ENCODE data around the gene MIS18A. TPM values are rescaled to one million over a fixed set of nuclear protein-coding genes. Genes with fewer than 3 reads are reported as not detected.
"Not testable (repeated sequence)": the region's sequence is repeated elsewhere in the genome, so short reads cannot be mapped to it uniquely, and the experiment has no call there.

The MIS18A gene
- total RNA-seq, 1 donor from 2014 or later, result 14.5 TPM

- no peak for DNase-seq (ENCODE audit: low read depth, low spot score)
Measured at GRCh38 chr21:32306021-32306780, 27.4 kb upstream of the MIS18A start.

DNA sequence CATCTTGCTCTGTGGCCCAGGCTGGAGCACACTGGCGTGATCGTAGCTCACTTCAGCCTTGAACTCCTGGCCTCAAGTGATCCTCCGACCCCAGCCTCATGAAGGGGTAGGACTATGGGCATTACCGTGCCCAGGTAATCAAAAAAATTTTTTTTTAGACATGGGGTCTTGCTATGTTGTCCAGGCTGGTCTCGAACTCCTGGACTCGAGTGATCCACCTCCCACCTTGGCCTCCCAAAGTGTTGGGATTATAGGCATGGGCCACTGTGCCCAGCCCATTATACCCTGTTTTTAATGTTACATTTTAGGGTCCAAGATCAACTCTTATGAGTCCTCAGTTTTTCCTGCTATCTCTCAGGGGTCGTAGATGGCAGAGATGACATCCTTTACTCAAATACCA is 26.1 kb upstream of the MIS18A start:
- DNase-seq (ENCODE audit: low read depth, low spot score), result no peak

- no peak for DNase-seq (ENCODE audit: low read depth, low spot score)
Measured at GRCh38 chr21:32303385-32303784, 24.5 kb upstream of the MIS18A start.

DNA sequence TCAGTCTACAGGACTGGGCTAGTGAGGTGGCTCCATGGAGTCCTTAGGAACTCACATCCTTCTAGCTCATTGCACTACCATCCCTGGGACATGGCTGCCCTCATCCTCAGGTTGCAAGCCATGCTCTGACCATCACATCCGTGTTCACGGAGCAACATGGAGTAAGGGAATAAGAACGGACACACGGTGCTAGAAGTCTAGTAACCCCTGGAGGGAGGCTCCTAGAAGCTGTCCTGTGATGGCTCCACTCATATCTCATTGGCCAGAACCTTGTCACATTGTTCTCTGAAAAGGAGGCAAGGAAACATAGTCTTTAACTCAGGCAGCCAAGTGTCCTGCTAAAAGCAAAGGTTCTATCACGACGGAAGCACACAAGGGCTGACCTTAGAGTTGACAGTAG is 23.7 kb upstream of the MIS18A start:
- DNase-seq (ENCODE audit: low read depth, low spot score), result no peak

- no peak for DNase-seq (ENCODE audit: low read depth, low spot score)
Measured at GRCh38 chr21:32301596-32301995, 22.7 kb upstream of the MIS18A start.

DNA sequence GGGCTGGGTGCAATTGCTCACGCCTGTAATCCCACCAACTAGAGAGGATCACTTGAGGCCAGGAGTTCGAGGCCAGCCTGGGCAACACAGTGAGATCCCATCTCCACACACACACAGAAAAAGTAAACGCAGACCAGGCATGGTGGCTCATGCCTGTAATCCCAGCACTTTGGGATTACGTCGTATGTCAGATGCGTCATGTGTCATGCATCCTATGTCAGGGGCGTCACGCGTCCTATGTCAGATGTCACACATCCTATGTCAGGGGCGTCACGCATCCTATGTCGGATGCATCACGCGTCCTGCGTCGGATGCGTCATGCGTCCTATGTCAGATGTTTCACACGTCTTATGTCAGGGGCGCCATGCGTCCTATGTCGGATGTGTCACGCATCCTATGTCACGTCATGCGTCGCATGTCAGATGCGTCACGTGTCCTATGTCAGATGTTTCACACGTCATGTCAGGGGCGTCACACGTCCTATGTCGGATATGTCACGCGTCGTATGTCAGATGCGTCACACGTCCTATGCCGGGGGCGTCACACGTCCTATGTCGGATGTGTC is 21.4 kb upstream of the MIS18A start:
- DNase-seq (ENCODE audit: low read depth, low spot score), result no peak

GRCh38 chr21:32299695-32300094 is 20.8 kb upstream of the MIS18A start:
- no peak for DNase-seq (ENCODE audit: low read depth, low spot score)

GRCh38 chr21:32298658-32299081 is 19.8 kb upstream of the MIS18A start, which contains the start of gene MRAP:
Gene MRAP, plus strand, starts transcription at chr21:32298855. Its CDS starts 117 bp downstream, at chr21:32298972.
- no peak for DNase-seq (ENCODE audit: low read depth, low spot score)

DNA sequence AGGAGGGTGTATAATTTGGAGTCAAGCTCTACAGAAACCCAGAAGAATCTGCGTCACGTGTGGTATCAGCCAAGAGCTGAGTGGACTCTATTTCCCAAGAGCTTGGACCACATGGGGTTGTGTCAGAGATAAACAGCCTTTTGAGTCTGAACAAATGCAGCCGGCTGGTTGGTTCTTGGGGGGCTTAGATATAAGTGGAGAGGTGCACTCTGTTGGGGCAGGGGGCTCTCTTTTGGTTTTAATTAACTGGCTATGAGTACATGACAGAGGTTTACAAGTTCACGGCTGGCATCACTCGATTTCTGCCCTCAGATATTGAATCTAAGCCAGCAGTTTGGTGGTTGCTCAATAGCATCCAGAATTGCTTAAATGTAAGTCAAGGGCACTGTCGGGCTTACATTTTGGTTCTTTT is 19.3 kb upstream of the MIS18A start:
- DNase-seq (ENCODE audit: low read depth, low spot score), result no peak

DNA sequence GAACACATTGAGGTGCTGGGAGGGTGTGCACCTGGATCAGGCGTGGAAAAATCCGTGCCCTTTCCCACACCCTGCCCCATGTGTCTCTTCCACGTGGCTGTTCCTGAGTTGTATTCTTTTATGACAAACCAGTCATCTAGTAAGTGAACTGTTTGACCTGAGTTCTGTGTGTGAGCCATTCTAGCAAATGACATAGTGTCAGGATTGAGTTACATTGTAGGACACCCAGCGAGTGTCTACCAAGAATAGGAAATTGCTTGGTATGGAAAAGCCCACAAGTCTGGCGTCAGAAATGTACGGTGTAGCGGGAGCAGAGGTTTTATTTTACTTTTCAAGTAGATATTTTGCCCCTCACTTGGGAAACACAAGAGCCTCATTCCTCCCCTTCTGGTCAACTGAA is 18.6 kb upstream of the MIS18A start:
- DNase-seq (ENCODE audit: low read depth, low spot score), result no peak

- no peak for DNase-seq (ENCODE audit: low read depth, low spot score)
Measured at GRCh38 chr21:32285476-32285875, 6.6 kb upstream of the MIS18A start.

GRCh38 chr21:32282992-32283391 is 4.1 kb upstream of the MIS18A start:
- DNase-seq (ENCODE audit: low read depth, low spot score), result no peak

DNA sequence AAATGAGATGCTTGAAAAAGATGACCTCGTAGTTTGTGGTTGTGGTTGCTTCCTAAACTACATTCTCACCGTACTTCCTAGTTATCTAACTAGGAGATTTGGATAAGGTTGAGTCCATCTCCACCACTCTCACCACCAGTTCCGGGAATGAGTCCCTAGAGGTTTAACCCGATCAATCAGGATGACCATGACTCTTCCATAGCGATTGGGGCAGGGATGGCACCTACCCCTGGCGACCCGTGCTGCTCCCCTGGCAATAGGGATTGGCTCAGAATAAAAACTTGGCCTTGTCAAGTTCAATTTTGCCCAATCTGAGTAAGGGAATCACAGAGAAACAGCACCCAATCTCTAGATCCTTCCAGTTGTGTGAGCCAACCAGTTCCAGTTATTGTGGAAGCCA is 2.7 kb upstream of the MIS18A start:
- no peak for DNase-seq (ENCODE audit: low read depth, low spot score)

DNA sequence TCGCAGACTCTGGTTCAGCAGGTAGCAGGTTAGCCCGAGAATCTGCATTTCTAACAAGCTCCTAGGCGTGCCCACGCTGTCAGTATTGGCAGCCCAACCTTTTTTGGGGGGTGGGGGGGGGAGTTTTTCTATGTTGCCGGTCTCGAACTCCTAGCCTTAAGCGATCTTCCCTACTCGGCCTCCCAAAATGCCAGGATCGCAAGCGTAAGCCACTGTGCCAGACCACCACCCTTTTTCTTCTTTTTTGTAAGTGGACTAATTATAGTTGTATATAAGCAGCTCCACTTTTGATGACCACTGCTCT is 480 bp upstream of the MIS18A start:
- no peak for DNase-seq (ENCODE audit: low read depth, low spot score)

DNA sequence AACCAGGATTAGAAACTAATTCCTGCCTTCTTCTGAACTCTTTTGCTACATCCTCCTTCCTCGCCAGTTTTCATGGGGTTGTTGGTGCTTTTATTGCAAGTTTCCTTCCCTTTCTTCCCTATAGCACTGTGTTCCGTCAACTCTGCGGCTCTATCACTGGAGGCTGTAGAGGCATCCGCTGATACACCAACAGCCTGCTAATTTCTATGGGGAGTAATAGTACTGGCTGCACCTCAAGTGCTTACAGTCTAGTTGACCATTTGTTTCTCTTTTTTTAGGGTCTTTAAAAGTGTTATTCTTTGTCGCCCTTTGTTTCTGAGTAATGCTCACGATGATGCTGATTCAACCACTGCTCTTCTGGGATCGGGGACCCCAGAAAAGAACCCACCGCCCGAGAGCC is 746 bp downstream of the MIS18A start:
- no peak for DNase-seq (ENCODE audit: low read depth, low spot score)

GRCh38 chr21:32276671-32277070 is 2.2 kb downstream of the MIS18A start:
- no peak for DNase-seq (ENCODE audit: low read depth, low spot score)

GRCh38 chr21:32270748-32271147 is 8.1 kb downstream of the MIS18A start:
- DNase-seq (ENCODE audit: low read depth, low spot score), result no peak

GRCh38 chr21:32265321-32265720 is 13.5 kb downstream of the MIS18A start:
- not testable (repeated sequence) for DNase-seq (ENCODE audit: low read depth, low spot score)

GRCh38 chr21:32261929-32262328 is 16.9 kb downstream of the MIS18A start:
- no peak for DNase-seq (ENCODE audit: low read depth, low spot score)

- no peak for DNase-seq (ENCODE audit: low read depth, low spot score)
Measured at GRCh38 chr21:32260130-32260529, 18.7 kb downstream of the MIS18A start.

DNA sequence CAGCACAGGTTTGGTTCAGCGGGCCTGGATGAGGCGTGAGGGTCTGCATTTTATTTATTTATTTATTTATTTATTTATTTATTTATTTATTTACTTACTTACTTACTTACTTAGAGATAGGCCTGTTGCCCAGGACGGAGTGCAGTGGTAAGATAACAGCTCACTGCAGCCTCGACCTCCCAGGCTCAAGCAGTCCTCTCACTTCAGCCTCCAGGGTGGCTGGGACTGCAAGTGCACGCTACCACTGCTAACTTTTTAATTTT is 20.1 kb downstream of the MIS18A start:
- not testable (repeated sequence) for DNase-seq (ENCODE audit: low read depth, low spot score)

DNA sequence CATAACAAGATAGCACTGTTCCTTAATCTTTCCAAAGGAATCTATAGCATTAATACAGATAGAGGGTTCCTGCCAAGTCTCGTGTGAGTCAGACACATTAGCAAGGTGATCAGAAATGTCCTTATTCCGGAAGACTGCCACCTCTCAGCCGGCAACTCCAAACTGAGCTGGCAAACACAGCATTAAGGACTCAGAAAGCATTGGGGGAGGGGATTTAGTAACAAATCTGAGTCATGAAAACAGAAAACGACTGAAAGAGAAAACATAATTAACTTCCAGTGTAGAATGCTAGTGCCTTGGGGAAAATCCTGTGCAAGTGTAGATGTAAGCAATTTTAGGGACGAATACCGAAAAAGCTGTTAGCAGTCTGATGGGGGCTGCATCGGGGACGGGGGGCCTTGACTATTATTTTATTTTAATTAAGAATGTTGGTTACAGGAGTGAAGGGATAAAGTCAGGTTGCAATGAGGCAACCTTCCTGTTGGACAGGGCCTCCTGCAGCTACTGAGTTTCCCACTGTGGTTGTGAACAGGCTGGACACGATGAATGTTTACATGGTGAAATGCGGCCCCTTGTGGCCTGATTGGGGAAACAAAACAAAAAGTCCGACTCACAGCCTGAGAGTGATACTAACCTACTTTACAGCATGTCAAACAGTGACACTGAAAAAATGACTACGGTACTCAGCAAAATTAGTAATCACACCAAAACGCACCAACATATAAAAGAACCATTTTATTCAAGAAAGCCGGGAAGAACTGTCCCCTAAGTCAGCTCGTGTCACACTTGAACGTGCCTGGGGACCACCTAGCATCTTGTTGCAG is 20.7 kb downstream of the MIS18A start:
- DNase-seq (ENCODE audit: low read depth, low spot score), result peak; percentile 60
